Adrenal gland (tissue), 12 donors: ENCODE data around the gene DPP9. TPM values are rescaled to one million over a fixed set of nuclear protein-coding genes. Genes with fewer than 3 reads are reported as not detected.

ENCODE experiments used
- DNase-seq, 7 donors: peaks; one replicate each; pipeline ENCODE4 v3.0.0-alpha.2; 2019 to 2020
- H3K27ac ChIP-seq, 5 donors: fragments of 200-600 bp; sonication (generic) in 4 of 5; 1 replicate in 3 of 5; 2 replicates in 2 of 5; pipeline versions ENCODE4 v1.5.1 to v1.8.0; 2016 to 2020; ENCODE audit warnings: mild to moderate bottlenecking in 1 of 5
- H3K27me3 ChIP-seq: fragments of 200-600 bp; 2 replicates; pipeline ENCODE4 v1.8.0; 2021
- H3K36me3 ChIP-seq, 2 donors: fragments of 200-600 bp; replicated peaks in 1 of 2; 1 replicate in 1 of 2; 2 replicates in 1 of 2; pipeline versions ENCODE4 v1.5.1 to v1.8.0; 2018 to 2022
- H3K4me1 ChIP-seq, 2 donors: fragments of 200-600 bp; replicated peaks in 1 of 2; 1 replicate in 1 of 2; 2 replicates in 1 of 2; pipeline versions ENCODE4 v1.5.1 to v1.8.0; 2018 to 2021
- H3K4me3 ChIP-seq, 4 donors: fragments of 200-600 bp; sonication (generic) in 3 of 4; one replicate each; pipeline ENCODE4 v1.5.1; 2016 to 2018
- H3K9me3 ChIP-seq, 3 donors: fragments of 200-600 bp; sonication (generic) in 1 of 3; replicated peaks in 1 of 3; 1 replicate in 2 of 3; 2 replicates in 1 of 3; pipeline versions ENCODE4 v1.5.1 to v1.8.0; 2016 to 2021
- CTCF ChIP-seq, 6 experiments: fragments of 450-650 bp in 4 of 6; fragments of 200-600 bp in 2 of 6; sonication (generic) in 1 of 6; IDR thresholded peaks; 1 replicate in 5 of 6; 2 replicates in 1 of 6; pipeline versions ENCODE4 v1.5.1 to v1.8.0; 2016 to 2021; ENCODE audit warnings: antibody characterized with exemption in 6 of 6, mild to moderate bottlenecking in 2 of 6, moderate library complexity in 1 of 6
- POLR2A ChIP-seq, 2 donors: fragments of 450-650 bp; IDR thresholded peaks; one replicate each; pipeline ENCODE4 v1.6.1; 2017; ENCODE audit warnings: antibody characterized with exemption in 2 of 2, mild to moderate bottlenecking in 2 of 2, moderate library complexity in 1 of 2
- WGBS, 4 donors: extraction: QIAGEN DNeasy Blood & Tissue Kit in 2 of 4; methylation state at CpG; one replicate each; pipeline versions ENCODE4 v1.1.5 to v1.1.7; 2013 to 2017; 5-methylcytosine and 5-hydroxymethylcytosine counted together
- intact Hi-C, 2 donors: fragments of 100-400 bp; cut with DNase I; formaldehyde crosslinking; loops; one replicate each; pipeline versions ENCODE4 v1.14.1 to v1.15.0; 2022 to 2023
- polyA plus RNA-seq, 3 donors: library from polyadenylated mRNA; stranded (reverse); fragments of 200-250 nt in 2 of 3; fragments of 350-450 nt in 1 of 3; fragmentation: Illumina TruSeq in 1 of 3; extraction: RNeasy Lipid Tissue Mini Kit (QIAGEN cat#74804) in 1 of 3; gene quantifications; one replicate each; pipeline ENCODE4 v1.2.3, GENCODE V29; 2013 to 2014
- total RNA-seq, 9 donors: library from RNA; depleted of rRNA in 4 of 9; stranded (reverse); fragments of >200 nt in 4 of 9; fragments of 120-200 nt in 1 of 9; fragmentation: NEBNext Ultra II Directional in 1 of 9; extraction: Animal tissue kit (Norgen Biotek cat#: 25700) in 1 of 9; gene quantifications; one replicate each; pipeline versions ENCODE4 v1.1.0 to v1.2.4, GENCODE V29; 2013 to 2023
- donor health status: healthy with polysubstance abuse.
- donor health status: Bipolar disorder and iron deficiency.
- donor health status: DM: yes; HTN: yes; CAD: no.
- donor health status: DM: no; HTN: no; CAD: no.
- donor health status: DM: no; HTN: no; CAD: no.
- donor health status: DM: yes; HTN: yes; CAD: no.

Gene DPP9
- total and polyA plus RNA-seq, 12 donors, result 9.5 to 117 (median 46.9) TPM

GRCh38 chr19:4704317-4704673, 19.3 kb downstream of the DPP9 start:
- Histone ChIP-seq H3K27me3 (no peaks in the 10 kb centered on the region), H3K4me1 (peaks cover 0 to 7% of the 10 kb centered on the region in 2 donors), H3K9me3 (no peaks in the 10 kb centered on the region), H3K36me3 (peaks cover 0 to 63% of the 10 kb centered on the region in 2 donors), H3K4me3 (no peak overlapping the region), H3K27ac (no peak overlapping the region)
- intact Hi-C loops, result no loop called here
- TF ChIP-seq POLR2A (IDR thresholded peaks at IDR 0.05), result no peak
- no peak for TF ChIP-seq CTCF (IDR thresholded peaks at IDR 0.05)
- DNase-seq, result no peak
- 85 to 94% (median 93%) methylated on average over 4 to 9 of the region's 9 CpGs for WGBS, 4 donors

DNA sequence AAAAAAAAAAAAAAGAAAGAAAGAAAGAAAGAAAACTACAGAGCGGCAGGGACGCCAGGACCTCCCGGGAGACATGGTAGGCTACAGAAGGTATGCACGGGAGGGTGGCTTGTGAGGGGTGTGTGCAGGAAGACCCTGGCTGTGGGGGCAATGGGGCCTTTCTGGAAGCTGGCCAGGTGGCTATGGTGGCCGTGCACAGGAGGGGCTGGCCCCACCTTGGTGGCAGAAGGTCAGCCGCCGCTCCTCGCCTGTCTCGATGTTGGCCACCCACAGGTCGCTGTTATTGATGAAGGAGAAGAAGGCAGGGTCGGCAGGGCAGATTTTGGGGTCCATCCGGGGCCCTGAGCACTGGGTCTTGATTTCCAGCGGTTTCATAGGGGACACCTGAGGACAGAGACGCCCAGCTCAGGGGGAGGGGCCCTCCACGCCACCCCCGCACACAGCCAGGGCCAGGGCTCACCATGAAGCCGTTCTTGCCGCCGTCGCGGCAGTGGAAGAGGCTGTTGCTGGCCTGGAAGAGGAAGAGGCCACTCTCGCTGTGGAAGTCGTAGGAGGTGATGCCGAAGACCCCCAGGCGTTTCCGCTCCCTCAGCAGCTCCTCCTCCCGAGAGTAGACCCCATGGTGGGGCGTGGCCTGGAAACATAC, 19.8 kb downstream of the DPP9 start:
- no peak overlapping the region for H3K4me3 ChIP-seq
- intact Hi-C loops, result no loop called here
- no peak for DNase-seq
- 89 to 95% (median 92%) methylated on average over 22 to 28 of the region's 28 CpGs for WGBS, 4 donors
- H3K4me1 ChIP-seq, result peaks cover 0 to 7% of the 10 kb centered on the region in 2 donors
- H3K36me3 ChIP-seq, result peaks cover 0 to 63% of the 10 kb centered on the region in 2 donors
- no peak for TF ChIP-seq CTCF (IDR thresholded peaks at IDR 0.05)
- TF ChIP-seq POLR2A (IDR thresholded peaks at IDR 0.05), result no peak
- no peaks in the 10 kb centered on the region for H3K27me3 ChIP-seq
- H3K27ac ChIP-seq, result no peak overlapping the region
- H3K9me3 ChIP-seq, result no peaks in the 10 kb centered on the region

DNA sequence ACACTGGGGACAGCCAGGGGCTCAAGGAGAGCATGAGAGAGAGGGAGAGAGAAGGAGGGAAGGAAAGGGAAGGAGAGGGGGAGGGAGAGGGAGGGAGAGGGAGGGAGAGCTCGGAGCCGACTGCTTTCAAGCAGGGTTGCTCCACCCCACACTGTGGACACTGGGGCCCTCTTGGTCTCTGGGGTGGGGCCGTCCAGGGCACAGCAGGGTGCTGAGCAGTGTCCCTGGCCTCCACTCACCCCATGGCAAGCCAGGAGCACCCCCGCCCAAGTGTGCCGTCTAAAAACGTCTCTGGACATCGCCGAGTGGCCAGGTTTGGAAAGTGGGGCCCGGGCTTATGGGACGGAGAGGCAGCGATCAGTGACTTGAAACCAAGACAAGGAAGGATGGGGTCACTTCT, 20.9 kb downstream of the DPP9 start:
- no peak for DNase-seq
- intact Hi-C loops, result no loop called here
- 89 to 93% (median 91%) methylated on average over 8 to 11 of the region's 11 CpGs for WGBS, 4 donors
- TF ChIP-seq POLR2A (IDR thresholded peaks at IDR 0.05) (no peak), CTCF (IDR thresholded peaks at IDR 0.05) (no peak)
- Histone ChIP-seq H3K4me1 (peaks cover 0 to 7% of the 10 kb centered on the region in 2 donors), H3K9me3 (no peaks in the 10 kb centered on the region), H3K4me3 (no peak overlapping the region), H3K27ac (no peak overlapping the region), H3K27me3 (no peaks in the 10 kb centered on the region), H3K36me3 (peaks cover 0 to 73% of the 10 kb centered on the region in 2 donors)

GRCh38 chr19:4701557-4701956, 22.1 kb downstream of the DPP9 start:
- H3K4me3 ChIP-seq, result no peak overlapping the region
- no peak for DNase-seq
- no peak overlapping the region for H3K27ac ChIP-seq
- TF ChIP-seq CTCF (IDR thresholded peaks at IDR 0.05) (no peak), POLR2A (IDR thresholded peaks at IDR 0.05) (no peak)
- intact Hi-C loops, result no loop called here
- no peaks in the 10 kb centered on the region for H3K9me3 ChIP-seq
- no peaks in the 10 kb centered on the region for H3K4me1 ChIP-seq
- H3K36me3 ChIP-seq, result peaks cover 0 to 85% of the 10 kb centered on the region in 2 donors
- no peaks in the 10 kb centered on the region for H3K27me3 ChIP-seq
- WGBS, 4 donors, result 80 to 95% (median 90%) methylated on average over 5 to 8 of the region's 8 CpGs
